Thoracic aorta (tissue), 2 donors: ENCODE data around the gene COG5. TPM values are rescaled to one million over a fixed set of nuclear protein-coding genes. Genes with fewer than 3 reads are reported as not detected.

Source experiments
- ATAC-seq: fragments of 150-250 bp; one replicate; pipeline ENCODE4 v1.8.0; 2017; ENCODE audit warnings: low read depth; ENCODE audit not compliant: insufficient number of reproducible peaks, low FRiP score
- DNase-seq: peaks from one replicate; pipeline ENCODE4 v3.0.0-alpha.2; 2020; ENCODE audit warnings: low spot score
- H3K27ac ChIP-seq, 2 donors: fragments of 200-600 bp; sonication (generic); 1 replicate in 1 of 2; 2 replicates in 1 of 2; pipeline ENCODE4 v1.5.1; 2016; ENCODE audit warnings: mild to moderate bottlenecking in 2 of 2, moderate library complexity in 2 of 2
- H3K27me3 ChIP-seq: fragments of 200-600 bp; sonication (generic); replicated peaks from 2 replicates; pipeline ENCODE4 v1.6.0; 2016; ENCODE audit warnings: mild to moderate bottlenecking; ENCODE audit not compliant: insufficient read depth
- H3K36me3 ChIP-seq: fragments of 200-600 bp; sonication (generic); one replicate; pipeline ENCODE4 v1.5.1; 2016
- H3K4me1 ChIP-seq, 2 donors: fragments of 200-600 bp; sonication (generic); 1 replicate in 1 of 2; 2 replicates in 1 of 2; pipeline versions ENCODE4 v1.5.1 to v1.6.0; 2016; ENCODE audit warnings: low read depth in 2 of 2, mild to moderate bottlenecking in 1 of 2; ENCODE audit not compliant: control insufficient read depth in 1 of 2
- H3K4me3 ChIP-seq: fragments of 200-600 bp; sonication (generic); 2 replicates; pipeline ENCODE4 v1.5.1; 2016; ENCODE audit warnings: mild to moderate bottlenecking
- H3K9me3 ChIP-seq: fragments of 200-600 bp; sonication (generic); 2 replicates; pipeline ENCODE4 v1.5.1; 2016
- CTCF ChIP-seq: fragments of 200-600 bp; sonication (generic); IDR thresholded peaks from one replicate; pipeline ENCODE4 v1.5.1; 2019; ENCODE audit warnings: antibody characterized with exemption
- total RNA-seq, 2 donors: library from RNA; depleted of rRNA; stranded (reverse); fragments of >200 nt; gene quantifications; one replicate each; pipeline versions ENCODE4 v1.1.0 to v1.2.3, GENCODE V29; 2016

The COG5 gene
- total RNA-seq, 2 donors from 2014 or later, result 52.5 to 72.4 TPM

GRCh38 chr7:107596881-107597581 lies 33.3 kb upstream of the COG5 start:
- H3K9me3 ChIP-seq, result no peaks in the 10 kb centered on the region
- DNase-seq (no peak), ATAC-seq (no peak)
- H3K4me3 ChIP-seq, result no peak overlapping the region
- H3K36me3 ChIP-seq, result no peaks in the 10 kb centered on the region
- peaks cover 40 to 69% of the 10 kb centered on the region in 2 donors for H3K4me1 ChIP-seq
- no peak for TF ChIP-seq CTCF
- H3K27ac ChIP-seq, result peak overlapping the region; percentile 76 to 94
- no peaks in the 10 kb centered on the region for H3K27me3 ChIP-seq

GRCh38 chr7:107594961-107595737 lies 31.4 kb upstream of the COG5 start:
- H3K9me3 ChIP-seq, result no peaks in the 10 kb centered on the region
- no peak for TF ChIP-seq CTCF
- DNase-seq (no peak), ATAC-seq (peak; percentile 96)
- peak overlapping the region; percentile 86 to 94 for H3K27ac ChIP-seq
- H3K4me3 ChIP-seq, result peak overlapping the region; percentile 28
- H3K4me1 ChIP-seq, result peaks cover 51 to 72% of the 10 kb centered on the region in 2 donors
- no peaks in the 10 kb centered on the region for H3K36me3 ChIP-seq
- H3K27me3 ChIP-seq, result no peaks in the 10 kb centered on the region

DNA sequence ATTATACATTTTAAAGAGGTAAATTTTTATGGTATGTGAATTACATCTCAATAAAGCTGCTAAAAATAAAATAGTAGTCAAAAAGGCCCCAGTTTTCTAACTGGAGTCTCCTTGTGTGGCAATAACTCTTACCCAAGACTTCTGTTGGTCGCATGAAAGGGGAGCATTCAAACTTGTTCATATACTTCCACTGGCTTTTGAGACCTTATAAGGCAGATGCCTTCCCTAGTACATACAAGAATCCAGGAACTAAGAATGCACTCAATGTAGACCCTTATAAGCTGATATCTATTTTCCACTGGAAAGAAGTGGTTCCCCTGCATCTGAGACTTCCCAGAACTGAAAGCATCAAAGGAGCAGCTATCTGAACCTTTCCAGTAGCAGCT lies 29.3 kb upstream of the COG5 start:
- TF ChIP-seq CTCF, result no peak
- Histone ChIP-seq H3K36me3 (no peaks in the 10 kb centered on the region), H3K27me3 (no peaks in the 10 kb centered on the region), H3K4me3 (no peak overlapping the region), H3K27ac (peak overlapping the region; percentile 73 to 94), H3K4me1 (peaks cover 56 to 81% of the 10 kb centered on the region in 2 donors), H3K9me3 (no peaks in the 10 kb centered on the region)
- ATAC-seq, result no peak
- DNase-seq, result no peak

- DNase-seq (no peak), ATAC-seq (no peak)
- H3K4me1 ChIP-seq, result peaks cover 57 to 85% of the 10 kb centered on the region in 2 donors
- H3K36me3 ChIP-seq, result no peaks in the 10 kb centered on the region
- H3K9me3 ChIP-seq, result no peaks in the 10 kb centered on the region
- H3K27me3 ChIP-seq, result no peaks in the 10 kb centered on the region
- no peak for TF ChIP-seq CTCF
- no peak overlapping the region for H3K4me3 ChIP-seq
- H3K27ac ChIP-seq, result peak overlapping the region; percentile 73 to 94
Observed at GRCh38 chr7:107592361-107593024, 28.8 kb upstream of the COG5 start.

DNA sequence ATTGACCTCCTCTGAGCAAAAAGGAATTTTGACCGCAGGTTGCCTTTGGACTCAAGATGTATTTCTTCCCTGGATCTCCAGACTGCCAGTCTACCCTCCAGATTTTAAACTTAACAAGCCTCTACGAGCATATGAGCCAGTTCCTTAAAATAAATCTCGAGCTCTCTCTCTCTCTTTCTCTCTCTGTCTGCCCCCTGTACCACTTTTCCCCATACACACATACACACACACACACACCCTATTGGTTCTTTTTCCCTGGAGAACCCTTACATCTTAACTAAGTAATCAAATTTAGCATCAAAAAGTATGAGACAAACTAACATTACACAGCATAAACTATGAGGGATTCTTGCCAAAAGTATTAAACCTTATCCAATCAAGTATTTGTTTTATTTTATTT lies 27.7 kb upstream of the COG5 start:
- ATAC-seq, result peak; percentile 15
- Histone ChIP-seq H3K9me3 (no peaks in the 10 kb centered on the region), H3K4me1 (peaks cover 60 to 84% of the 10 kb centered on the region in 2 donors), H3K4me3 (peak overlapping the region; percentile 58), H3K27me3 (no peaks in the 10 kb centered on the region), H3K36me3 (no peaks in the 10 kb centered on the region), H3K27ac (peak overlapping the region; percentile 73 to 94)
- no peak for TF ChIP-seq CTCF
- no peak for DNase-seq
